ENCODE results near the gene BGLAP. TPM values are rescaled to one million over a fixed set of nuclear protein-coding genes. Genes with fewer than 3 reads are reported as not detected.
"Not testable (repeated sequence)": the region's sequence is repeated elsewhere in the genome, so short reads cannot be mapped to it uniquely, and the experiment has no call there.

Gene BGLAP
- total and polyA plus RNA-seq, 2 experiments from 2014 or later = 0.17 to 0.64 TPM

DNA sequence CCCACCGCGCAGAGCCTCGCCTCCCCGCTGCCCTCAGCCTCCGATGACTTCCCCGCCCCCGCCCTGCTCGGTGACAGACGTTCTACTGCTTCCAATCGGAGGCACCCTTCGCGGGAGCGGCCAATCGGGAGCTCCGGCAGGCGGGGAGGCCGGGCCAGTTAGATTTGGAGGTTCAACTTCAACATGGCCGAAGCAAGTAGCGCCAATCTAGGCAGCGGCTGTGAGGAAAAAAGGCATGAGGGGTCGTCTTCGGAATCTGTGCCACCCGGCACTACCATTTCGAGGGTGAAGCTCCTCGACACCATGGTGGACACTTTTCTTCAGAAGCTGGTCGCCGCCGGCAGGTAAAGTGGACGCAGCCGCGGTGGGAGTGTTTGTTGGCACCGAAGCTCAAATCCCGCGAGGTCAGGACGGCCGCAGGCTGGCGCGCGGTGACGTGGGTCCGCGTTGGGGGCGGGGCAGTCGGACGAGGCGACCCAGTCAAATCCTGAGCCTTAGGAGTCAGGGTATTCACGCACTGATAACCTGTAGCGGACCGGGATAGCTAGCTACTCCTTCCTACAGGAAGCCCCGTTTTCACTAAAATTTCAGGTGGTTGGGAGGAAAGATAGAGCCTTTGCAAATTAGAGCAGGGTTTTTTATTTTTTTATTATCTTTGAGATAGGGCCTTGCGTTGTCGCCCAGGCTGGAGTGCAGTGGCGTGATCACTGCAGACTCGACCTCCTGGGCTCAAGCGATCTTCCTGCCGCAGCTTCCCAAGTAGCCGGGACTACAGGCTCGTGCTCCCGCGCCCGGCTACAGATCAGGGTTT lies 28.9 kb upstream of the BGLAP start, which contains the start of gene PMF1:
TSS of gene PMF1 (plus strand) at position 175 of the 811 bp plus-strand sequence. CDS start at position 184, 9 bp downstream.
- no peaks in the 10 kb centered on the region for H4K20me1 ChIP-seq (ENCODE audit: insufficient read depth, poor library complexity, severe bottlenecking)
- peak within 1 kb of the TSS; percentile 60 for H3K4me3 ChIP-seq
- peak within 1 kb of the TSS; percentile 96 for H3K27ac ChIP-seq
- H3K9me2 ChIP-seq (replicated peaks; ENCODE audit: insufficient read depth) = no peaks in the 10 kb centered on the region
- H2AFZ ChIP-seq = peak within 1 kb of the TSS; percentile 54
- H3K79me2 ChIP-seq = peaks cover 41% of the 10 kb centered on the region
- H3K4me2 ChIP-seq = peak within 1 kb of the TSS; percentile 85
- no peaks in the 10 kb centered on the region for H3K36me3 ChIP-seq (replicated peaks; ENCODE audit: insufficient read depth, low read depth)
- H3K4me1 ChIP-seq (ENCODE audit: insufficient read depth) = peaks cover 8% of the 10 kb centered on the region
- no peaks in the 10 kb centered on the region for H3K27me3 ChIP-seq
- peak; percentile 98 for DNase-seq (ENCODE audit: low spot score)
- no peak for TF ChIP-seq EZH2phosphoT487 (IDR thresholded peaks at IDR 0.05; ENCODE audit: low read depth, severe bottlenecking, unreplicated experiment)
- TF ChIP-seq, protein P1, sequence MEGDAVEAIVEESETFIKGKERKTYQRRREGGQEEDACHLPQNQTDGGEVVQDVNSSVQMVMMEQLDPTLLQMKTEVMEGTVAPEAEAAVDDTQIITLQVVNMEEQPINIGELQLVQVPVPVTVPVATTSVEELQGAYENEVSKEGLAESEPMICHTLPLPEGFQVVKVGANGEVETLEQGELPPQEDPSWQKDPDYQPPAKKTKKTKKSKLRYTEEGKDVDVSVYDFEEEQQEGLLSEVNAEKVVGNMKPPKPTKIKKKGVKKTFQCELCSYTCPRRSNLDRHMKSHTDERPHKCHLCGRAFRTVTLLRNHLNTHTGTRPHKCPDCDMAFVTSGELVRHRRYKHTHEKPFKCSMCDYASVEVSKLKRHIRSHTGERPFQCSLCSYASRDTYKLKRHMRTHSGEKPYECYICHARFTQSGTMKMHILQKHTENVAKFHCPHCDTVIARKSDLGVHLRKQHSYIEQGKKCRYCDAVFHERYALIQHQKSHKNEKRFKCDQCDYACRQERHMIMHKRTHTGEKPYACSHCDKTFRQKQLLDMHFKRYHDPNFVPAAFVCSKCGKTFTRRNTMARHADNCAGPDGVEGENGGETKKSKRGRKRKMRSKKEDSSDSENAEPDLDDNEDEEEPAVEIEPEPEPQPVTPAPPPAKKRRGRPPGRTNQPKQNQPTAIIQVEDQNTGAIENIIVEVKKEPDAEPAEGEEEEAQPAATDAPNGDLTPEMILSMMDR (IDR thresholded peaks at IDR 0.05; ENCODE audit: poor library complexity) = no peak
- no peak for TF ChIP-seq EZH2 (IDR thresholded peaks at IDR 0.05; ENCODE audit: borderline replicate concordance)
- WGBS (ENCODE audit: low lambda C conversion rate, missing lambda C conversion rate) = 1% methylated on average over 61 of the region's 61 CpGs
- H3K9me3 ChIP-seq (ENCODE audit: low read depth) = no peaks in the 10 kb centered on the region

DNA sequence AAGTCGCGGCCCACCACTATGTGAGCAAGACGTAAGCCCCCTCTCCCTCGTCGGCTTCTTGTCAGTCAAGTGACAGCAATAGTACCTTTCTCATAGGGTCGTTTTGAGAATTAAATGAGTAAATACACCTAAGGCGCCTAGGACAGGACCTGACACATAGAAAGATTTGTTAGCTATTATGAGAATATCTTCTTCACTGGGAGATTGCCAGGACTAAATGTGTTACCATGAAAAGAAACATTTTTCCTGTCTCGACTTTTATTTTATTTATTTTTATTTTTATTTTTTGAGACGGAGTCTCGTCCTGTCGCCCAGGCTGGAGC lies 28.4 kb upstream of the BGLAP start:
- H3K27me3 ChIP-seq = no peaks in the 10 kb centered on the region
- peak overlapping the region; percentile 85 for H3K4me2 ChIP-seq
- 34% methylated on average over 11 of the region's 11 CpGs for WGBS (ENCODE audit: low lambda C conversion rate, missing lambda C conversion rate)
- no peaks in the 10 kb centered on the region for H3K36me3 ChIP-seq (replicated peaks; ENCODE audit: insufficient read depth, low read depth)
- H3K4me3 ChIP-seq = peak overlapping the region; percentile 60
- H3K9me3 ChIP-seq (ENCODE audit: low read depth) = no peaks in the 10 kb centered on the region
- H3K27ac ChIP-seq = peak overlapping the region; percentile 96
- no peak for DNase-seq (ENCODE audit: low spot score)
- no peaks in the 10 kb centered on the region for H4K20me1 ChIP-seq (ENCODE audit: insufficient read depth, poor library complexity, severe bottlenecking)
- H3K9me2 ChIP-seq (replicated peaks; ENCODE audit: insufficient read depth) = no peaks in the 10 kb centered on the region
- H2AFZ ChIP-seq = peak overlapping the region; percentile 47
- H3K79me2 ChIP-seq = peaks cover 46% of the 10 kb centered on the region
- H3K4me1 ChIP-seq (ENCODE audit: insufficient read depth) = peaks cover 8% of the 10 kb centered on the region
- TF ChIP-seq EZH2phosphoT487 (IDR thresholded peaks at IDR 0.05; ENCODE audit: low read depth, severe bottlenecking, unreplicated experiment) = no peak
- TF ChIP-seq, protein P1 (IDR thresholded peaks at IDR 0.05; ENCODE audit: poor library complexity) = no peak
- no peak for TF ChIP-seq EZH2 (IDR thresholded peaks at IDR 0.05; ENCODE audit: borderline replicate concordance)

DNA sequence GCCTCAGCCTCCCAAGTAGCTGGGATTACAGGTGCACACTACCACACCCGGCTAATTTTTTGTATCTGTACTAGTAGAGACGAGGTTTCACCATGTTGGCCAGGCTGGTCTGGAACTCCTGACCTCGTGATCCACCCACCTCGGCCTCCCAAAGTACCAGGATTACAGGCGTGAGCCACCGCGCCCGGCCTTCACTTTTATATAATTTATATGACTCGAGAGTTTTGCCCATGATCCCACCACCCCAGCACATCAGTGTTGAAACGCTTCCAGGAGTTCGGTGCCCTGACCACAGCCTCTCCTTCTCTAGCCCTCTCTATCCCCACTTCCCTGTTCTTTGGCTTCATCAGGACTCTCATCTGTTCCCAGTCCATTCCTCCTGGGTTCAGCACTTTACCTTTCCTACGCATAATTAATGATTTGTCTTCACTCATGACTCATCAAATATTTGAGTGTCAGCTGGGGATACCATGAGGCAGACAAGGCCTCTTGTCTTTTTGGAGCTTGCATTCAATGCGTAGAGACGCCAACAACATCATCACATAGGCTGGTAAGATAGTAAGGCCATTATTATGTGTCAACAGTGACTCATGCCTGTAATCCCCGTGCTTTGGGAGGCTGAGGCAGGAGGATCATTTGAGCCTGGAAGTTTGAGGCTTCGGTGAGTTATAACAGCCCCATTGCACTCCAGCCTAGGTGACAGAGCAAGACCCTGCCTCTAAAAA lies 27.8 kb upstream of the BGLAP start:
- TF ChIP-seq EZH2phosphoT487 (IDR thresholded peaks at IDR 0.05; ENCODE audit: low read depth, severe bottlenecking, unreplicated experiment) (no peak), EZH2 (IDR thresholded peaks at IDR 0.05; ENCODE audit: borderline replicate concordance) (no peak)
- TF ChIP-seq, protein P1 (IDR thresholded peaks at IDR 0.05; ENCODE audit: poor library complexity) = no peak
- Histone ChIP-seq H3K4me2 (peak overlapping the region; percentile 85), H3K36me3 (replicated peaks; ENCODE audit: insufficient read depth, low read depth) (no peaks in the 10 kb centered on the region), H3K27me3 (no peaks in the 10 kb centered on the region), H2AFZ (no peak overlapping the region), H3K4me1 (ENCODE audit: insufficient read depth) (peaks cover 8% of the 10 kb centered on the region), H4K20me1 (ENCODE audit: insufficient read depth, poor library complexity, severe bottlenecking) (no peaks in the 10 kb centered on the region), H3K27ac (peak overlapping the region; percentile 96), H3K79me2 (peaks cover 52% of the 10 kb centered on the region), H3K9me2 (replicated peaks; ENCODE audit: insufficient read depth) (no peaks in the 10 kb centered on the region), H3K9me3 (ENCODE audit: low read depth) (no peaks in the 10 kb centered on the region), H3K4me3 (peak overlapping the region; percentile 60)
- no peak for DNase-seq (ENCODE audit: low spot score)
- WGBS (ENCODE audit: low lambda C conversion rate, missing lambda C conversion rate) = 87% methylated on average over 16 of the region's 16 CpGs

DNA sequence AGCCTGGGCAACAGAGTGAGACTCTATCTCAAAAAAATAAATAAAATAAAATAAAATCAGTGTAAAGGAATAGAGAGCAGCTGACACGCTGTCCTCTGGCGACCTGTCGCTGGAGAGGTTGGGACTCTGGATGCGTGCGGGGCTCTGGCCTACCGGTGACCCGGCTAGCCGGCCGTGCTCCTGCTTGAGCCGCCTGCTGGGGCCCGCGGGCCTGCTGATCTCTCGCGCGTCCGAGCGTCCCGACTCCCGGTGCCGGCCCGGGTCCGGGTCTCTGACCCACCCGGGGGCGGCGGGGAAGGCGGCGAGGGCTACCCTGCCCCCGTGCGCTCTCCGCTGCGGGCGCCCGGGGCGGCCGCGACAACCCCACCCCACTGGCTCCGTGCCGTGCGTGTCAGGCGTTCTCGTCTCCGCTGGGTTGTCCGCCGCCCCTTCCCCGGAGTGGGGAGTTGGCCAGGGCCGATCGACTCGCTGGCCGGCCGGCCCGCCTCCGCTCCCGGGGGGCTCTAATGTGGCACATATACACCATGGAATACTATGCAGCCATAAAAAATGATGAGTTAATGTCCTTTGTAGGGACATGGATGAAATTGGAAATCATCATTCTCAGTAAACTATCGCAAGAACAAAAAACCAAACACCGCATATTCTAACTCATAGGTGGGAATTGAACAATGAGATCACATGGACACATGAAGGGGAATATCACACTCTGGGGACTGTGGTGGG lies 25.5 kb upstream of the BGLAP start:
- not testable (repeated sequence) for H3K27me3 ChIP-seq; H3K27ac ChIP-seq; H3K4me2 ChIP-seq; DNase-seq (ENCODE audit: low spot score); H3K9me3 ChIP-seq (ENCODE audit: low read depth); H3K36me3 ChIP-seq (replicated peaks; ENCODE audit: insufficient read depth, low read depth); H3K9me2 ChIP-seq (replicated peaks; ENCODE audit: insufficient read depth); H3K4me1 ChIP-seq (ENCODE audit: insufficient read depth); H3K4me3 ChIP-seq; H2AFZ ChIP-seq; H4K20me1 ChIP-seq (ENCODE audit: insufficient read depth, poor library complexity, severe bottlenecking)
- H3K79me2 ChIP-seq = peaks cover 63% of the 10 kb centered on the region
- WGBS (ENCODE audit: low lambda C conversion rate, missing lambda C conversion rate) = 95% methylated on average over 49 of the region's 55 CpGs

All from hepatocyte (in vitro differentiated cells).